CD1c-positive myeloid dendritic cell (primary cell): Measurements from ENCODE around the gene PBRM1.
"Not testable (repeated sequence)": the region's sequence is repeated elsewhere in the genome, so short reads cannot be mapped to it uniquely, and the experiment has no call there.

ENCODE experiments used
- DNase-seq: peaks from one replicate; pipeline ENCODE4 v3.0.0-alpha.2; 2016; ENCODE audit errors: extremely low spot score

Gene PBRM1

GRCh38 chr3:52704611-52705437, 19.1 kb upstream of the PBRM1 start:
- DNase-seq: no peak

- no peak for DNase-seq
Measured at GRCh38 chr3:52703341-52703740, 17.6 kb upstream of the PBRM1 start.

- DNase-seq: no peak
Measured at GRCh38 chr3:52697632-52697965, 11.9 kb upstream of the PBRM1 start.

GRCh38 chr3:52696830-52697631, 11.3 kb upstream of the PBRM1 start:
- DNase-seq: peak; percentile 57

GRCh38 chr3:52695798-52696671, 10.3 kb upstream of the PBRM1 start:
- DNase-seq: no peak

GRCh38 chr3:52694528-52695189, 8.9 kb upstream of the PBRM1 start:
- no peak for DNase-seq

- no peak for DNase-seq
Measured at GRCh38 chr3:52693071-52693470, 7.4 kb upstream of the PBRM1 start.

- DNase-seq: no peak
Measured at GRCh38 chr3:52690560-52690959, 4.8 kb upstream of the PBRM1 start.

- DNase-seq: no peak
Measured at GRCh38 chr3:52689151-52689550, 3.4 kb upstream of the PBRM1 start.

GRCh38 chr3:52688266-52688665, 2.6 kb upstream of the PBRM1 start:
- no peak for DNase-seq

GRCh38 chr3:52685285-52685708, 416 bp downstream of the PBRM1 start:
- DNase-seq: peak; percentile 91

- no peak for DNase-seq
Measured at GRCh38 chr3:52684184-52684583, 1.5 kb downstream of the PBRM1 start.

GRCh38 chr3:52683611-52684010, 2.1 kb downstream of the PBRM1 start:
- DNase-seq: no peak

GRCh38 chr3:52682016-52682415, 3.7 kb downstream of the PBRM1 start:
- peak; percentile 92 for DNase-seq

- DNase-seq: peak; percentile 68
Measured at GRCh38 chr3:52681596-52681995, 4.1 kb downstream of the PBRM1 start.

- peak; percentile 6 for DNase-seq
Measured at GRCh38 chr3:52679811-52680210, 5.9 kb downstream of the PBRM1 start.

GRCh38 chr3:52679199-52679538, 6.5 kb downstream of the PBRM1 start:
- peak; percentile 10 for DNase-seq

- no peak for DNase-seq
Measured at GRCh38 chr3:52678265-52679198, 7.2 kb downstream of the PBRM1 start.

- not testable (repeated sequence) for DNase-seq
Measured at GRCh38 chr3:52676201-52676600, 9.5 kb downstream of the PBRM1 start.

- no peak for DNase-seq
Measured at GRCh38 chr3:52671676-52672075, 14.0 kb downstream of the PBRM1 start.
